GM18909 (cell line): ENCODE data around the gene OSBPL1A.

Experiments
- ATAC-seq: cut with Tn5 transposase; IDR thresholded peaks from one replicate; pipeline ENCODE4 v1.9.1; 2021; ENCODE audit warnings: mild to moderate bottlenecking; ENCODE audit not compliant: unreplicated experiment, poor library complexity

Gene OSBPL1A

DNA sequence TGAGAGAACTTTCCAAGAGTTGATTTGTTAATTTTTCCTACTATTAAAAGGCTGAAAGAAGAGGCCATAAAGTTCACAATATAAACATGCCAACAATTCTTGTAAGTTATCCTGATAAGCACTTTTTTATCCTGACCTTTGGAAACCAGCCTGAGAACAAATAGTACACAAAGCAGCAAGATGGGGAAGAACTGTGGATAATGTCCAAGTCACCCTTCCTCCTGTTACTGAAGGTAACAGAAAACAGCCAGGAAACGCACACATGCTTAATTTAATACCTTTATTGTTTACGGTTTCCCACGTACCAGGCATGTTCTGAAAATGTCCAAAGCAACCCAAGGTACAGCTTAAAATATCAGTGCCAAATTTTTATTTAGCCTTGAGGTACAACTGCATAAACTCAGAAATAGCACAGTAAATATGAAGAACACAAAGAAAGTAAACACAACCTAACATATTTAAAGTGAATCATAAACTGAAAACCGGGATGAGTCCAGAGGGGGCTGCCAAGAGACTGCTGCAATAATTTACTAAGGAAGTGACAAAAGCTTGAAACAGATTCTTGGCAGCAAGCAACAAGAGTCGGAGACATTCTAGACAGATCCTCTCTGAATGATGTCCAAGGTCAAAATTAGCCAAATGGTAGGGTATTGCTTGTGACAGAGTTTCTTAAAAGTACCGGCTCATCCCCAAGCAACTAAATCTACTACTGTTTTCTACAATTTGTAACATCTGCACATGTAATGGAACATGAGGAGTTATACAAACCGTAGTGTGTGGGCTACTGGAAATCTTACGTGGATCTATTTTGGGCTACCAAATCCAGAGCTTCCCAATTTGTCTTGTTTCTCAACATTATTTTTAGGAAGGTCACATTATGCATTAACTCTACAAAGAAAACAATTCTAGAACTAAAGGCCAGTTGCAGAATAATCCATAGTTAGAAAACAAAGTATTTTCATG lies 165.6 kb downstream of the OSBPL1A start:
- ATAC-seq = no peak

DNA sequence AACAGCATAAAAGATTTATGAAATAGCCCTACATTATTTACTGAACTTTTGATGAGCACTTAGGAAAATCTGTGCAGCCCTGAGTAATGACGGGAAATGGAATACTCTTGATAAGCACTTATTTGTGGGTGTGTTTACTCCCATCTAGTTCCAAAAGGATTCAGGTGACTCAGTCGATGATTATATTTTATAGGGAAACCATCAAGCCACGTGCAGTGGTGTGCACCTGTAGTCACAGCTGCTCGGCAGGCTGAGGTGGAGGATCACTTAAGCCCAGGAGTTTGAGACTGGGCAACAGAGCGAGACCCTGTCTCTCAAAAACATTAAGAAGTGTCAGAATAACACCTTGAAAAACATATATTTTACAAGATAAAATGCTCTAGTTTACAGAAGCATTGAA lies 166.9 kb downstream of the OSBPL1A start:
- no peak for ATAC-seq

DNA sequence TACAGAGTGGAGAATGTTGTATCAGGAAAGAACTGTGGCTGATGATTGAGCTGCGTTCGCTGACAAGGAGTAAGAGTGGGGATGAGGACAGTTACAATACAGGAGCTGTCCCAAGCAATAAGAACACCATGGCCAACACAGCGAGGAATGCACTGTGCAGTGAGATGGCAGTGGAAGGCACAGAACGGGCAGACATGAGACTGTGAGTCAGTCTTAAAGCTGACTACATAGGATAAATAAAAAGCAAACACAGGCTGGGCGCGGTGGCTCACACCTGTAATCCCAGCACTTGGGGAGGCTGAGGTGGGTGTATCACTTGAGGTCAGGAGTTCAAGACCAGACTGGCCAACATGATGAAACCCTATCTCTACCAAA lies 169.0 kb downstream of the OSBPL1A start:
- ATAC-seq = no peak

DNA sequence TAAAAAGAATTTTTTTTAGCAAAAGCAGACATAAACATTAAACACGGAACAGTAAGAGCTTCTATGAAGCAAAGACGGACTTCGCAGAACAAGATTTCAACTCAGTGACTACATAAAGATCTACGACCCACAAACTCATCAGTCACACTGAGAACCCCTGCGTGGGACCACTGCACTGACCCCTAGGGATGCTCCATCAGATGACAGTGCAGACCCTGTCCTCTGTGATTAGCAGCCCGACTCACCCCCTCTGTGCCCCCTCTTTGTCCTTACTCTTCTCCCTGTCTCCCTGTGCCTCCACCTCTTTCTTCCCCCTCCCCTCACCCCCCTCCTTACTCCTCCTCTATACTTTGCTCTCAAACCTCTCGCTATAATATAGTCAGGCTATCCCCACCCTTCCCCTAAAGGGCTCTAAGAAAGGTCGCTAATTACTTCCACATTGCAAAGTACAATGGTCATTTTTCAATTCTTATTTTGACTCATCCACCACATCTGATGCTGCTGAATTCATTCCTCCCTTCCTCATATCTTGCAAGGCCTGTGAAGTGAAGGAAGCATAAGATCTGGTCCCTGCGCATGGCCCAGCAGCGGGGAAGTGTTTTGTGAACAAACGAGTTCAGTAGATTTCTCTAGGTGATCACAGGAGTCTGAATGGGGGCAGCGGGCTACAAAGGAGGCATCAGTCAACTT lies 169.5 kb downstream of the OSBPL1A start:
- ATAC-seq = no peak

DNA sequence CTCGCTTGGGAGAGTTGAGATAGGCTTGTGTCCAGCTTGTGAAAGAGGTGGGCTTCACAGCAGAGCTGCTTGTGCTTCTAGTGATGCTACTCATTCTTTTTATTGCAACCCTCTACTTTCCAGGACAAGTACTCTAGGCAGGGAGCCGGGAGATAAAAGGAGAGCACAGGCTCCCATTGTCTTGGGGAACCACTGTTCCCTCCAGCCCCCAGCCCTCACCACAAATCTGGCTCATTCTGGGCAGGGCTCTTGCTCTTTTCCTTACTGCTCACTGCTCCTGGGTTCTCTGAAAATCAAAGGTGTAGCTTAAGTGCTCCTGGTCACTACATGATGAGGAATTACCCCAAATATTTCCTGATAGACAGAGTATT lies 177.3 kb downstream of the OSBPL1A start:
- no peak for ATAC-seq

DNA sequence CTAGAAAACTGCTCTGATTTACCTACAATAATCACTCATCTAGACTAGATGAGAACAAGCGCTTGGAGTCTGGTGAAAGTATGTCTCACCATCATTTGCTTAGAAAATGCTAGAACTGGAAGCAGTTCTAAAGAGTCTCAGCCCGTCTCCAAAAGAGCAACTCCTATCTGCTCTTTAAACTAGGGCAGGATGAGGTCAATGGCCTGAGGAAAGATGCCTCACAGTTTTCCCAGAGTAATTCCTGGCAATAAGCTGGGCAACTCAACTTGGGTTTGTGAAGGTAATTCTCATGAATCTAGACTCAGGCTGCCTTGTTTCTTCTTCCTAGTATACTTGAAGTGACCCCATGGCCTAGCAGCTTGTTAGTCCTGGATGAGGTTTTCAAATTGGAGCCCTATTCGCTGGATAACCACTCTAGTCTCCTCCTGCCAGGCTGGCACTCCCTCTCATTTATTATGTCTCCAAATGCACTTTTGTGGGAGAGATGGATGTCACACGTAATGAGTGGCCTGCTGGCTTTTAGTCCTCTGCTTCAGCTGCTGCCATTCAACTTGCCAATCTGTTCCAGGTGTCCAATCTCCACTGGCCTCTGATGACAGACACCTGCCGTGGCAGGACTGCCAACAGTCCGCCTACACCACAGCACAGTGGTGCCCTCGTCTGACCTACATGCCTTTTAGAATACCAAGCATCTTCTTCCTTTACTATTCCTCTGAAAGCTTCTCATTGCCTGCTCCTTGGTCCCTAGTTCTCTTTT lies 177.9 kb downstream of the OSBPL1A start:
- no peak for ATAC-seq

DNA sequence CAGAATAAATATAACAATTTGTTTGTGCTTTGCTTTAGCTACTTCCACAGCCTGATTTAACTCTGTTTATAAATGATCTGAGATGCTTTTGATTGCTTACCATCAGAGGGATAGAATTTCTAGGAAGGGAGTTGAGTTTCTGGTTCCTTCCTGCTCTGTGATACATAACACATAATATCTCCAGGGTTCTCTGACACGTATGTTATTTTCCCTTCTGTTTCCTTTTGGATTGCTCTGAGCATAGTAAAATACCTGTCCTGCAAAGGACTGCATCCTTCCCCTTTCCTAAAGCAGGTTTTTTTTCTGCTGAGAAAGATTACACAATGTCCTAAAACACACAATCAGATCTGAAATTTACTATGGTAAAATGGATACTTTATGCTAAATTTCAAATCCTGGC lies 182.7 kb downstream of the OSBPL1A start:
- no peak for ATAC-seq

DNA sequence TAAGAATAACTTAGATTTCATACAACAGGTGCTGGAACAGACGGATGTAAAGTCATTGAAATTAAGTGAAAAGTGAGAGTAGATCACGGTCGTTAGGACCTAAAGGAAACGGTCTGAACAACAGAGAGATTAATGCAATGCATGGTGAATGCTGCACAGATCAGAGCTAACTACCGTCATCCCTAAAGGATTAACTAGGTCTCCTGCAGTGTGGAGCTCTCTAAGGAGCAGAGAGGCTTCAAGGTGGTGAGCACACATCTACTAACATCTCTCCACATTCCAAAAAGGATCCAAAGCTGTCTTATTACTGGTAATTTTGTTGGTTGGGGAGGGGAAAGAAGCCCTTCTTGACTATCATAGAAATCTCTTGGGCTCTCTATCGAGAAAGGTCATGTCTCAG lies 183.5 kb downstream of the OSBPL1A start:
- ATAC-seq = no peak

DNA sequence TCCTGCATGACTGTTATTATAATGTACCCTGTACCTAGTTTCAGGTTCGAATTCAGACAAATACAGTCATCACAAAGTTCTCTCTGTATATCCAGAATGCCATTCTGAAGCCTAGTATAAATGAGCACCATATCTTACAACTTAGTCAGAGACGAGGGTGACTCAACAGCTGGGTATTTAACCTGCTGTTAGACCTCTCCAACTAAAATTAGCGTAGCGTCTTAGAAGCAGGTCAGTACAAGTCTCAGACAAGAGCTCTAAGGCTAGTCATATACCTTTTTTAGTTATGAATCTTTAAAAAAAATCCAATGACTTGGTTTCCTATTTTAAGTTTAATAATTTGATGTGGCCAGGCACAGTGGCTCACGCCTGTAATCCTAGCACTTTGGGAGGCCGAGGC lies 184.7 kb downstream of the OSBPL1A start:
- ATAC-seq = no peak

DNA sequence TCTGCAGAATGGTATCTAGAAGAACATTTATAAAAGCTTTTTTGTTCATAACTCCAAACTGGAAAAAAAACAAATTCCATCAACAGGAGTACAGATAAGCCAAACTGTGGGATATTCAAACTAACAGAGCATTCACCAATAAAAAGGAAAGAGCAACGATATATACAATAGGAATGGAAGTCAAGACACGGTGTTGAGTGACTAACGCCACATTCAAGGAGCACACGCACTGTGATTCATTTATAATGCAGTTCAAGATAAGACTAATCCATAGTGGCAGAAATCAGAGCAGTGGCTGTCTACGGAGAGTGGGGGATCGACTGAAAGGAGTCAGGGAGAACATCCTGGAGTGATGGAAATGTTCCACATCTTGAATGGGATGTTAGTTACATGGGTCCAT lies 188.1 kb downstream of the OSBPL1A start:
- no peak for ATAC-seq

DNA sequence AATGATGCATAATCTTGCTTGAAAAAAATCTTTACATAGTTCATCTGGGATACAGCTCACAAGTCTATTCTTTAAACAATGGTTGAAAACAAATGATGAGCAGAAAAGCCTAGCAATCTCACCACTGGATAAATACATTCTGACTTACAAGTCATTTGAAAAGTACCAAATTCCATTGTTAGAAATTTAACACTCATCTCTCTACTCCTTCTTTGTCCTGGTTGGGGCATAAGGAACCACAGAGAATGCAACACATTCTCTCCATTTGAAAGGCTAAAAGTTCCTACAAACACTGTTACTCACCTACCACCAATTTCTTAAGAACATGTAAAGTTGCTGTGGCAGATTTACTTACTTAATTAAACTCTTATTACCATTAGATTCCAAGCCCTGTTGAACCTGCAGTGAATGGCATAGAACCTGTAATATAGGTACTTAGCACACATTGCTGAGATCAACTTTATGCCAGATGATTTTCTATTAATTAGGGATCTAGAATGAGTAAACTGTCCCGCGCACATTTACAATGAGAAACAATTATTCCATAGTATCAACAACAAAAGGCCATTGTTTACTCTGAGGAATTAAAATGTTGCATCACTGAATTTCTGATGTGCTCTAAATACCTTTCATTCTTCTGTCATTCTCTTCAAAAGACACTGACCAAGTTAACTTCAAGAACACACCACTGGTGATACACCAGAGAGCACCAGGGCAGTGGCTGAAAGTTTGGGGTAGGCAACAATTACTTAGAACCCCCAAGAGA lies 189.2 kb downstream of the OSBPL1A start:
- no peak for ATAC-seq

DNA sequence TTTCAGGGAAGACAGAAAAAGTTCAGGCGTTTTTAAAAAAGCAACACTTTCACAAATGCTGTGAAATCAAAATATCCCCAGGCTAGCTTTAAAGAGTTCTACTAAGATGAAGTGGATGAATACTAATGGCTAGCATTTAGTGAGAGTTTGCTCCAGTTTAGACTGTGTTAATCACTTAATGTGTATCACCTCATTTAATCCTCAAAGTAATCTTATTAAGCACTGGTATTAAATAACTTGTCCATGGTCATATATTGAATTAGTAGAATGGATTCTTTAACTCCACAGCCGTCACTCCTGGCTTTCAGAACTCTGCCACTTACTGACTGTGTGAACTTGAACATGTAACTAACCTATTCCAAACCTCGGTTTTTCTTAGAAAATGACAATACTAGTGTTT lies 192.7 kb downstream of the OSBPL1A start:
- ATAC-seq = no peak

DNA sequence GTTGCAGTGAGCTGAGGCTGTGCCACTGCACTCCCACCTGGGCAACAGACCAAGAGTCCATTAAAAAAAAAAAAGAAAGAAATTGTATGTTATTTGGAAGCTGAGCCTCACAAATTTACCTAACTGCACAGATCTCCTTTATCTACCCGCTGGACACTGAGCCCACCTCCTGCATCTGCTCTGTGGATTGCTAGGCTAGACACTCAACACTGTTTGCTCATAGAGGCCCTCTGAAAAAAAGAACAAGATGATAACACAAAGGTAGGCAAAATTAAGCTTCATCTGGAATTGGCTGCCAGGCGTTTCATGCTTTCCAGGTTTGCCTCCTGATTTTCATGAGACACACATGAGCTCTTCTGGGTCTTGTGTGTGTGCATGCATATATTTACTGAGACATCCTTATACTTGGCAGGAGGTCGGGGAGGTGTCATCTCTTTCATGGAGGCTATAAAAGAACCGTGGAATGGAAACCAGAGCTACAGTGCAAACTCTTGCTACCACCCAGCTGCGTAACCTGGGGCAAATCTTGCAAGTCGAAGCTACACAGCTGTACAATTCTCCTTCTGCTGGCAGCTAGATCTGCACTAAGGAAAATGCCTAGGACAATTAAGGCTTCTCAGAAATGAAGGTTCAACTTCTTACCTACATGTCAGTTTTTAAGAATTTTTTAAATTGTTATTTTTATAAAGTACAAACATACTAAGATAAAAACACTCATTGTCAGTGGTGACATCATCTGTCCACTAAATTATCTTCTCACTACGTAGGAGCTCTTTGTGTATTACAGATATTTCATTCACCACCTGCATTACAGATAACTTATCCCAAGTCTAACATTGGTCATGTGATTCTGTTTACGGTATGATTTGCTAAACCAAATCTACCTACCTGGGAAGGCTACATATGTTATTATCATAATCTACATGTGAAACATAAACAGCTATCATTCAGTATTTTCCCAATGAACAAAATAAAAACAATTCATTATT lies 195.6 kb downstream of the OSBPL1A start:
- ATAC-seq = no peak

DNA sequence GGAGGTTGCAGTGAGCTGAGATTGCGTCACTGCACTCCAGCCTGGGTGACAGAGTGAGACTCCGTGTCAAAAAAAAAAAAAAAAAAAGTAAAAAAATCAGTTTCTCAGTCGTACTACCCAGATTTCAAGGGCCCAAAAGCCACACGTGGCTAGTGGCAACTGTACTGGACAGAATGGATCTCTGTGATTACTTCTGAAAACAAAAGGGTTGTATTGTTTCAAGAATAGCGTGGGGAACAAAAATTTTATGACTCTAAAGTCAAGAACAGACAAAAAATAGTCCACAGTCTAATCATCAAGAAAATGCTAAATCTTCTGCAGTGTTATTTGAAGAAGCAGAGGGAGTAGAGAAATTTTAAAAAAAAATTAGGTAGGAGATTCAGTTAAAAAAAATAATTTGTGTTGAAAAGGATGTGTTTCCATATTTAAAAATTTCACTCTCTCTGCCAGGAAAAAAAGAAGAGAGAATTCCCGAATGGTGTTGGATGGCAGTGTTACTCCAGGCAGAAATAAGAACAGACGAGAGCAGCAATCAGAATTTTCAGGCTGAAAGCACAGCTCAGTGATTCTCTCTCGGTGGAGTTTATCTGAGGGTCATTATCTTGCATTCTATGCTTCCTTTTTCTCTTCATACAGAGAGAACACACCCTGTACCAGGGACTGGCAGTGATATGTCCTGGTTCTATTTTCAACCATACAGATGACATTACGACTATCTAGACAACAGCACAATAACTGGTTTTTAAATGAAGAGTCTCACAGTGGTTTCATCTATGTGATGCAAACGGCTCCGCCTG lies 196.9 kb downstream of the OSBPL1A start:
- no peak for ATAC-seq

DNA sequence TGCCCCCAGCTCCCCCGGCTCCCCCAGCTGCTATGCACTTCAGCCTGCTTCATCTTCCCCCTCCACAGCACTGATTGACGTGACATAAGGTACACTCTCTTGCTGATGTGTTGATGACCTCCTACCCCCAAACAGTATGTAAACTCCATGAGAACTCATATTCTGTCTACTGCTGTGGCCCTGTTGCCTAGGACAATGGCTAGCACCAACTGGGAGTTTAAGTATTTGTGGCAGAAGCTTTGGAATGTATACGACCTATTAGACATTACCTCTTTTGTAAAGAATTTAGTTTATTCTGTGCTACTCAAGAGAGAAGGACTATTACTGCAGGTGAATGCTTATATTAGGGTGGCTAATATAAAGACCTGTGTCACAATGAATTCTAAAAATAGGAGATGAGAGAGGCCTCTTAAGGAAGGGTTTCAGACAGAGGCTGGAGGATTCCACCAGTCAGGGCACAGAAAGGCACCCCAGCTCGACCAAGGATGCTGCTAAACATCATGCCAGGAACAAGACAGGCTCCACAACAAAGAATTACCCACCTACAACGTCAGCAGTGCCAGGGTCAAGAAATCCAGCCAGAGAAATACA lies 198.2 kb downstream of the OSBPL1A start:
- no peak for ATAC-seq

DNA sequence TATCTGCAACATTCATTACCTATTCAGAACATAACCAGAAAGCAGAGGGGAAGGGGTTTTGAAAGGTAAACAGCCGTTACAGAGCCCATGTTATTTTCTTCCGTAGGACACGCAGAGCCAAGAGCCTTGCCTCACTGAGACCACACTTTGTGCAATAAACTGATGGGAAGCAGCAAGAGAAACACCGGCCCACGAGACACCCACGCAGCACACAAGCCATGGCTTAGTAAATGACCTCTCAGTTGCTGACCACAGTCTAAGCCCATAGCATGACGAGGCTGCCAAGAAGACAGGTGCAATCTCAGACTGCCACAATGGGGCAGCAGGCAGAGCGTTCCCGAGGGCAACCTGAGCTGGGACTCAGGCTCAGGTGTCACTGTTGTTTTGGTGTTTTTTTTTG lies 199.2 kb downstream of the OSBPL1A start:
- no peak for ATAC-seq

DNA sequence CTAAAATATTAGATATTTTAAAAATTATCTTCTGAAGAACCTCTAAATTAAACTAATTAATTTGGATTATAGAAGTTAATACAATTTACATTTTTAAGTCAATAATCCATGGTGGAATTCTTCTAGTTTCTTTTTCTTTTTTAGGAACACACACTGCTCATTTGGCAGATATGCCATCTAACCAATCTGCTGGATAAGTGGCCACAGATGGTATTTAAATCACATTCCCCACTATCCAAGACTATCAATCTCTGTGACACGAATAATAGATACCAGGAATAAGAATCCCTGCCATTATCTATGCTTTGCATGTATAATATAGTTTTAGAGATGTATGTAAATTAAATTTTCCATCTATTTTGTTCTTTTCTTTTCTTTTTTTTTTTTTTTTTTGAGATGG lies 200.2 kb downstream of the OSBPL1A start:
- ATAC-seq = no peak

DNA sequence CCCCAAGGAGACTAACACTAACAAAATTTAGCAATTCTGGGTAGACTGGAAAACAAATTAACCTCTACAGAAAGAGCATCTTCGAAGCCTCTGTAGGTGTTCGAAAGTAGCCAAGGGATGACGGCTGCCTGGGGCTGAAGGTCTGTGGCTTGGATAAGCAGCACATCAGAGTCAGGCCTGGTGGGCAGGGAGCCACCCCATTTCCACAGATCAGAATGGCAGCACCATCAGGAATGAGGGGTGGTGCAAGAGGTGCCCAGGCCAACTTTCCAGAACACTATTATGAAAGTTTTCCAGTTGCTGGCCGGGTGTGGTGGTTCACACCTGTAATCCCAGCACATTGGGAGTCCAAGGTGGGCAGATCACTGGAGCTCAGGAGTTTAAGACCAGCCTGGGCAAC lies 200.9 kb downstream of the OSBPL1A start:
- ATAC-seq = no peak
